NCI-H128 (cell line): ENCODE data around the gene SMIM22.

ENCODE experiments used
- DNase-seq: peaks from one replicate; lab custom pipeline; 2025; ENCODE audit not compliant: unreplicated experiment; lab: John Stamatoyannopoulos, UW

The SMIM22 gene

GRCh38 chr16:4795181-4795827, at the start of gene SMIM22:
SMIM22 (plus strand) TSS chr16:4795369; CDS start chr16:4795735, 366 bp downstream.
- no peak for DNase-seq

- no peak for DNase-seq
Measured at GRCh38 chr16:4746215-4746614, 49.0 kb upstream of the SMIM22 start.

GRCh38 chr16:4746991-4747574, 48.1 kb upstream of the SMIM22 start:
- no peak for DNase-seq

GRCh38 chr16:4747906-4748681, 47.1 kb upstream of the SMIM22 start:
- no peak for DNase-seq

GRCh38 chr16:4748682-4749411, 46.3 kb upstream of the SMIM22 start:
- no peak for DNase-seq

GRCh38 chr16:4749700-4750257, 45.4 kb upstream of the SMIM22 start:
- DNase-seq: no peak

- DNase-seq: no peak
Measured at GRCh38 chr16:4750896-4751295, 44.3 kb upstream of the SMIM22 start.

- no peak for DNase-seq
Measured at GRCh38 chr16:4752351-4753100, 42.6 kb upstream of the SMIM22 start.

- DNase-seq: no peak
Measured at GRCh38 chr16:4753227-4753626, 41.9 kb upstream of the SMIM22 start.

- DNase-seq: no peak
Measured at GRCh38 chr16:4754865-4755264, 40.3 kb upstream of the SMIM22 start.

- DNase-seq: no peak
Measured at GRCh38 chr16:4755687-4756086, 39.5 kb upstream of the SMIM22 start.

- no peak for DNase-seq
Measured at GRCh38 chr16:4760221-4760910, 34.8 kb upstream of the SMIM22 start.

- DNase-seq: no peak
Measured at GRCh38 chr16:4762205-4762604, 33.0 kb upstream of the SMIM22 start.

GRCh38 chr16:4763791-4764190, 31.4 kb upstream of the SMIM22 start:
- no peak for DNase-seq

- no peak for DNase-seq
Measured at GRCh38 chr16:4765511-4766474, 29.4 kb upstream of the SMIM22 start.

GRCh38 chr16:4766875-4767628, 28.1 kb upstream of the SMIM22 start, which contains the start of gene ZNF500:
ZNF500 (minus strand) TSS chr16:4767162; CDS start chr16:4765978, 1,184 bp downstream.
- peak; percentile 85 for DNase-seq

- DNase-seq: no peak
Measured at GRCh38 chr16:4767872-4768548, 27.2 kb upstream of the SMIM22 start.
